Lung (tissue), 12 donors: Measurements from ENCODE around the gene PPIP5K1. TPM values are rescaled to one million over a fixed set of nuclear protein-coding genes. Genes with fewer than 3 reads are reported as not detected.

ENCODE experiments used
- ATAC-seq: fragments of 200-7000 bp; cut with Tn5 transposase; one replicate; pipeline ENCODE4 v1.9.1; 2020; ENCODE audit warnings: moderate number of reproducible peaks; ENCODE audit not compliant: insufficient read depth, low FRiP score
- DNase-seq, 3 donors: peaks; one replicate each; pipeline ENCODE4 v3.0.0-alpha.2; 2013 to 2017
- H3K27ac ChIP-seq, 2 donors: one replicate each; pipeline ENCODE4 v1.5.1; 2013; ENCODE audit warnings: mild to moderate bottlenecking in 2 of 2, moderate library complexity in 2 of 2, control low read depth in 1 of 2, inconsistent platforms in 1 of 2, low read depth in 1 of 2, low read length in 1 of 2
- H3K27me3 ChIP-seq, 3 donors: one replicate each; pipeline ENCODE4 v1.5.1; 2013; ENCODE audit warnings: low read length in 2 of 3; ENCODE audit not compliant: control insufficient read depth in 3 of 3, insufficient read depth in 3 of 3
- H3K36me3 ChIP-seq, 4 donors: one replicate each; pipeline ENCODE4 v1.5.1; 2013; ENCODE audit warnings: low read length in 4 of 4, mild to moderate bottlenecking in 1 of 4, moderate library complexity in 1 of 4; ENCODE audit not compliant: control insufficient read depth in 4 of 4, insufficient read depth in 4 of 4
- H3K4me1 ChIP-seq, 5 donors: one replicate each; pipeline ENCODE4 v1.5.1; 2013; ENCODE audit warnings: low read length in 5 of 5, mild to moderate bottlenecking in 2 of 5, moderate library complexity in 1 of 5; ENCODE audit not compliant: control insufficient read depth in 5 of 5, insufficient read depth in 5 of 5
- H3K4me3 ChIP-seq: one replicate; pipeline ENCODE4 v1.5.1; 2013; ENCODE audit warnings: mild to moderate bottlenecking, control low read depth, moderate library complexity
- H3K9ac ChIP-seq, 2 donors: one replicate each; pipeline ENCODE4 v1.5.1; 2013; ENCODE audit warnings: low read length in 2 of 2, control low read depth in 1 of 2; ENCODE audit not compliant: insufficient read depth in 1 of 2
- H3K9me3 ChIP-seq, 4 donors: one replicate each; pipeline ENCODE4 v1.5.1; 2013; ENCODE audit warnings: low read length in 3 of 4, mild to moderate bottlenecking in 1 of 4, moderate library complexity in 1 of 4; ENCODE audit not compliant: control insufficient read depth in 4 of 4, insufficient read depth in 3 of 4
- CTCF ChIP-seq: IDR thresholded peaks from 2 replicates; pipeline ENCODE4 v1.5.1; 2012; ENCODE audit warnings: mild to moderate bottlenecking; ENCODE audit errors: control extremely low read depth, extremely low read depth
- WGBS, 2 donors: extraction: QIAGEN DNeasy Blood & Tissue Kit; methylation state at CpG; one replicate each; pipeline ENCODE4 v1.1.7; 2013; 5-methylcytosine and 5-hydroxymethylcytosine counted together
- polyA plus RNA-seq, 2 donors: library from polyadenylated mRNA; stranded (reverse); fragments of 200-250 nt; gene quantifications; one replicate each; pipeline ENCODE4 v1.2.1, GENCODE V29; 2013
- total RNA-seq, 2 donors: library from RNA; depleted of rRNA in 1 of 2; stranded (reverse); fragments of >200 nt in 1 of 2; gene quantifications; one replicate each; pipeline ENCODE4 v1.2.1, GENCODE V29; 2014 to 2021
- donor health status: control.
- donor health status: control.
- donor health status: Bipolar disorder and iron deficiency.
- donor health status: healthy.
- donor health status: DM: yes; HTN: yes; CAD: no.

The PPIP5K1 gene
- total and polyA plus RNA-seq, 4 donors: 8.0 to 40.2 (median 16.4) TPM

- 53 to 65% methylated on average over 5 of the region's 5 CpGs for WGBS, 2 donors
- Histone ChIP-seq H3K36me3 (peaks cover 0 to 3% (median 1%) of the 10 kb centered on the region in 4 donors), H3K4me3 (no peak overlapping the region), H3K9me3 (no peaks in the 10 kb centered on the region), H3K9ac (peak overlapping the region in 1 of 2 donors; percentile 4), H3K27me3 (no peaks in the 10 kb centered on the region), H3K4me1 (peaks cover 4 to 43% (median 5%) of the 10 kb centered on the region in 5 donors), H3K27ac (no peak overlapping the region)
- no peak for TF ChIP-seq CTCF
- no peak for DNase-seq
- ATAC-seq: no peak
These were observed 73.8 kb downstream of the PPIP5K1 start for GRCh38 chr15:43516185-43516584.

- WGBS, 2 donors: 41 to 50% methylated on average over 2 of the region's 2 CpGs
- H3K4me3 ChIP-seq: no peak overlapping the region
- H3K4me1 ChIP-seq: peaks cover 4 to 46% (median 5%) of the 10 kb centered on the region in 5 donors
- H3K27me3 ChIP-seq: no peaks in the 10 kb centered on the region
- H3K27ac ChIP-seq: no peak overlapping the region
- peak overlapping the region in 1 of 2 donors; percentile 4 for H3K9ac ChIP-seq
- DNase-seq: no peak
- no peak for TF ChIP-seq CTCF
- no peak for ATAC-seq
- no peaks in the 10 kb centered on the region for H3K36me3 ChIP-seq
- H3K9me3 ChIP-seq: no peaks in the 10 kb centered on the region
These were observed 74.3 kb downstream of the PPIP5K1 start for GRCh38 chr15:43515741-43516140.

- H3K4me3 ChIP-seq: no peak overlapping the region
- no peak overlapping the region for H3K9ac ChIP-seq
- H3K27me3 ChIP-seq: no peaks in the 10 kb centered on the region
- H3K9me3 ChIP-seq: no peaks in the 10 kb centered on the region
- H3K36me3 ChIP-seq: no peaks in the 10 kb centered on the region
- ATAC-seq (no peak), DNase-seq (peak; percentile 33 to 49 (median 46))
- TF ChIP-seq CTCF: peak; percentile 0
- peaks cover 4 to 51% (median 5%) of the 10 kb centered on the region in 5 donors for H3K4me1 ChIP-seq
- H3K27ac ChIP-seq: no peak overlapping the region
- 63 to 64% methylated on average over 4 of the region's 4 CpGs for WGBS, 2 donors
These were observed 75.6 kb downstream of the PPIP5K1 start for GRCh38 chr15:43514241-43515057.
